ENCODE results near the gene MFNG. TPM values are rescaled to one million over a fixed set of nuclear protein-coding genes. Genes with fewer than 3 reads are reported as not detected.

MFNG gene
- total RNA-seq, 1 experiment from 2014 or later: 0.56 TPM

- H3K9me3 Mint-ChIP-seq (ENCODE audit: unreplicated experiment): no peaks in the 10 kb centered on the region
- ChIA-PET POLR2A (interaction anchor here (1.4 kb wide), 1 partner anchor 11 kb away, joined by 4 read pairs; the partner anchor contains the start of gene CARD10), CTCF (no interaction called here)
- no TSS peak for BruUV-seq (replicated peaks)
- no peak for TF ChIP-seq CTCF (IDR thresholded peaks at IDR 0.05; ENCODE audit: unreplicated experiment)
- no peak overlapping the region for H3K4me3 Mint-ChIP-seq (ENCODE audit: unreplicated experiment)
- no peaks in the 10 kb centered on the region for H3K27me3 Mint-ChIP-seq (ENCODE audit: insufficient read depth, unreplicated experiment)
- peaks cover 19% of the 10 kb centered on the region for H3K36me3 Mint-ChIP-seq (ENCODE audit: insufficient read depth, unreplicated experiment)
- H3K27ac Mint-ChIP-seq (ENCODE audit: low read depth, unreplicated experiment): peak overlapping the region; percentile 46
- peaks cover 7% of the 10 kb centered on the region for H3K4me1 Mint-ChIP-seq (ENCODE audit: insufficient read depth, unreplicated experiment)
- intact Hi-C loops (cut with micrococcal nuclease): no loop called here
- DNase-seq (ENCODE audit: unreplicated experiment): no peak
These were observed 22.3 kb upstream of the MFNG start for GRCh38 chr22:37508431-37508992.

DNA sequence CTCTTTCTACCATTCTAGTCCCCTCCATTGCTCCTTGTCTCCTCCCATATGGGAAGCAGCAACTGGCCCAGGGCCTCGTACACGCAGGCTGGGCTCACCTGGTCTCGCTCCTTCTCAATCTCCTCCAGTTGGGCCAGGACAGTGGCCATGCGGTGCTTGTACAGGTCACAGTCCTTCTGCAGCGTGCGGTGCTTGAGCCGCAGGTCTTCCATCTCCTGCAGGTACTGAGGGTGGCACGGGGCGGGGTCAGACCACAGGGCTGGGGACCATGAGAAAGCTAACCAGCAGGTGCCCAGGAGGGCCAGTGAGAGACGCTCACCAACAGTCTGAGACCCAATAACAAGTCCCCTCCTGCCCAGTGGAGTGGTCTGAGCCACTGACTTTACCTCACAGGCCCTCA, 21.5 kb upstream of the MFNG start:
- Mint-ChIP-seq H3K27ac (ENCODE audit: low read depth, unreplicated experiment) (peak overlapping the region; percentile 46), H3K36me3 (ENCODE audit: insufficient read depth, unreplicated experiment) (peaks cover 22% of the 10 kb centered on the region)
- intact Hi-C loops (cut with micrococcal nuclease): no loop called here

GRCh38 chr22:37505989-37506388, 19.8 kb upstream of the MFNG start:
- TF ChIP-seq CTCF (IDR thresholded peaks at IDR 0.05; ENCODE audit: unreplicated experiment): no peak
- Mint-ChIP-seq H3K36me3 (ENCODE audit: insufficient read depth, unreplicated experiment) (peaks cover 27% of the 10 kb centered on the region), H3K9me3 (ENCODE audit: unreplicated experiment) (no peaks in the 10 kb centered on the region), H3K4me1 (ENCODE audit: insufficient read depth, unreplicated experiment) (peaks cover 18% of the 10 kb centered on the region), H3K4me3 (ENCODE audit: unreplicated experiment) (no peak overlapping the region), H3K27ac (ENCODE audit: low read depth, unreplicated experiment) (no peak overlapping the region), H3K27me3 (ENCODE audit: insufficient read depth, unreplicated experiment) (no peaks in the 10 kb centered on the region)
- ChIA-PET POLR2A (interaction anchor here (0.6 to 0.9 kb wide), 2 partner anchors 13 to 19 kb away, joined by 3 to 5 read pairs; partner anchors contain the start of genes CARD10 and MFNG), CTCF (interaction anchor here (0.8 to 2.1 kb wide), 3 partner anchors 8 to 86 kb away, joined by 3 to 8 read pairs (median 3); no protein-coding TSS in a partner anchor)
- intact Hi-C loops (cut with micrococcal nuclease): no loop called here
- no TSS peak for BruUV-seq (replicated peaks)
- no peak for DNase-seq (ENCODE audit: unreplicated experiment)

More for the DNA sequence above, 21.5 kb upstream of the MFNG start:
- no peak for TF ChIP-seq CTCF (IDR thresholded peaks at IDR 0.05; ENCODE audit: unreplicated experiment)
- Mint-ChIP-seq H3K9me3 (ENCODE audit: unreplicated experiment) (no peaks in the 10 kb centered on the region), H3K4me1 (ENCODE audit: insufficient read depth, unreplicated experiment) (peaks cover 8% of the 10 kb centered on the region), H3K27me3 (ENCODE audit: insufficient read depth, unreplicated experiment) (no peaks in the 10 kb centered on the region), H3K4me3 (ENCODE audit: unreplicated experiment) (no peak overlapping the region)
- no peak for DNase-seq (ENCODE audit: unreplicated experiment)
- ChIA-PET POLR2A (interaction anchor here (1.4 kb wide), 1 partner anchor 12 kb away, joined by 4 read pairs; the partner anchor contains the start of gene CARD10), CTCF (no interaction called here)
- BruUV-seq (replicated peaks): no TSS peak

DNA sequence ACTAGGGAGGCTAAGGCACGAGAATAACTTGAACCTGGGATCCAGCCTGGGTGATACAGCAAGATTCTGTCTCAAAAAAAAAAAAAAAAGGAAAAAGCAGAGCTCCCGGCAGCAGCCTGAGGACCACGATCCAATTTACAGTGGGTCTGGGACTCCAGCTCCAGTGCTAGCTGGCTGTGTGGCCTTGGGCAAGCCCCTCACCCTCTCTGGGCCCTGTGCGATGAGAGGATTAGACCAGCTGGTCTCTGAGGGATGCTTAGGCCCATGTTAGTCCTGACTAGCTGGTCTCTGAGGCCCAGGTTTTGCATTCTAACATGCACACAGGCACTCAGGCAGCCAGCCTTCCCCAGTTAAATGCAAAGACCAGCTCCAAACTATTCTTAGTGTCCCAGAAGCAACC, 19.4 kb upstream of the MFNG start:
- ChIA-PET POLR2A (interaction anchor here (0.6 to 0.7 kb wide), 3 partner anchors 14 to 976 kb away, joined by 3 to 5 read pairs (median 3); partner anchors contain the start of gene CARD10), CTCF (interaction anchor here (0.8 to 2.1 kb wide), 3 partner anchors 8 to 87 kb away, joined by 3 to 8 read pairs (median 3); no protein-coding TSS in a partner anchor)
- TF ChIP-seq CTCF (IDR thresholded peaks at IDR 0.05; ENCODE audit: unreplicated experiment): no peak
- BruUV-seq (replicated peaks): no TSS peak
- no peak overlapping the region for H3K4me3 Mint-ChIP-seq (ENCODE audit: unreplicated experiment)
- DNase-seq (ENCODE audit: unreplicated experiment): no peak
- peaks cover 21% of the 10 kb centered on the region for H3K4me1 Mint-ChIP-seq (ENCODE audit: insufficient read depth, unreplicated experiment)
- no peak overlapping the region for H3K27ac Mint-ChIP-seq (ENCODE audit: low read depth, unreplicated experiment)
- no peaks in the 10 kb centered on the region for H3K9me3 Mint-ChIP-seq (ENCODE audit: unreplicated experiment)
- intact Hi-C loops (cut with micrococcal nuclease): no loop called here
- H3K36me3 Mint-ChIP-seq (ENCODE audit: insufficient read depth, unreplicated experiment): peaks cover 27% of the 10 kb centered on the region
- no peaks in the 10 kb centered on the region for H3K27me3 Mint-ChIP-seq (ENCODE audit: insufficient read depth, unreplicated experiment)

Measured in MCF 10A (cell line).